HG02623 (cell line): Measurements from ENCODE around the gene CMKLR1.

Experiments
- ATAC-seq: cut with Tn5 transposase; IDR thresholded peaks from one replicate; pipeline ENCODE4 v1.9.1; 2021; ENCODE audit warnings: moderate library complexity; ENCODE audit not compliant: unreplicated experiment

CMKLR1 gene, protein sequence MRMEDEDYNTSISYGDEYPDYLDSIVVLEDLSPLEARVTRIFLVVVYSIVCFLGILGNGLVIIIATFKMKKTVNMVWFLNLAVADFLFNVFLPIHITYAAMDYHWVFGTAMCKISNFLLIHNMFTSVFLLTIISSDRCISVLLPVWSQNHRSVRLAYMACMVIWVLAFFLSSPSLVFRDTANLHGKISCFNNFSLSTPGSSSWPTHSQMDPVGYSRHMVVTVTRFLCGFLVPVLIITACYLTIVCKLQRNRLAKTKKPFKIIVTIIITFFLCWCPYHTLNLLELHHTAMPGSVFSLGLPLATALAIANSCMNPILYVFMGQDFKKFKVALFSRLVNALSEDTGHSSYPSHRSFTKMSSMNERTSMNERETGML

GRCh38 chr12:108338915-108339657 is at the start of gene CMKLR1:
Gene CMKLR1 (minus strand): TSS chr12:108339311. CDS start chr12:108293591, 45,720 bp downstream.
- ATAC-seq, result no peak

GRCh38 chr12:108387771-108388170 is 48.7 kb upstream of the CMKLR1 start:
- ATAC-seq, result no peak

GRCh38 chr12:108386709-108387360 is 47.7 kb upstream of the CMKLR1 start:
- ATAC-seq, result no peak

DNA sequence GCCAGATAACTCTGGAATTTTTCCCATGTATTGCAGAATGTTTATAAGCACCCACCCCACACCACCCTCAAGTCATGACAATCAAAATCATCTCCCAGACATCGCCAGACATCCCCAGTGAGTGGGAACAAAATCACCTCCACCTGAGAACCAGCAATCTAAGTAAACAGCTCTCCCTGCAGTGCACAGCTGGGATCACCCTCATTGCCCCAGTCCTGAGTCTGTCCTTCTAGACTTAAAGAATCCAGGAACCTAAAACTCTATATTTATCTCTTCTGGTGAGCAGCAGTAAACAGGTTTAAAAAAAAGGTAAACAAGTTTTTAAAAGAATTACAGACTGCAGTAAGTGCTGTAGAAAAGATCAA is 43.3 kb upstream of the CMKLR1 start:
- no peak for ATAC-seq

- no peak for ATAC-seq
These were observed 42.8 kb upstream of the CMKLR1 start for GRCh38 chr12:108381787-108382436.

DNA sequence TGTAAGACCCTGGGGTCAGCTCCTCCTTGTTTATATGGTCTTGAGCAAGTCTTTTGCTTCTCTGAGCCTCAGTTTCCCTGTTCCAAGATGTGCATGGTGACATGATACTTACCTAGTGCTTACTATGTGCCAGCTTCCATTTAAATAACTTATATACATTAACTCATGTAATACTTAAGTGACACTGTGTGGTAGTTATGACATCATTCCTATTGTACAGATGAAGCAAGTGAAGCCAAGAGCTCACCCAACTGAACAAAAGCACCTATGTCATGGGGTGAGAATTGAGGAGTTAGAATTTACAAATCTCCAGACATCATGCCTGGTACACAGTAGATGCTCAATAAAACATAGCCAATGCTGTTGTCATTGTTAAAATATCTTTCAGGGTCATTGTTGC is 41.3 kb upstream of the CMKLR1 start:
- no peak for ATAC-seq

DNA sequence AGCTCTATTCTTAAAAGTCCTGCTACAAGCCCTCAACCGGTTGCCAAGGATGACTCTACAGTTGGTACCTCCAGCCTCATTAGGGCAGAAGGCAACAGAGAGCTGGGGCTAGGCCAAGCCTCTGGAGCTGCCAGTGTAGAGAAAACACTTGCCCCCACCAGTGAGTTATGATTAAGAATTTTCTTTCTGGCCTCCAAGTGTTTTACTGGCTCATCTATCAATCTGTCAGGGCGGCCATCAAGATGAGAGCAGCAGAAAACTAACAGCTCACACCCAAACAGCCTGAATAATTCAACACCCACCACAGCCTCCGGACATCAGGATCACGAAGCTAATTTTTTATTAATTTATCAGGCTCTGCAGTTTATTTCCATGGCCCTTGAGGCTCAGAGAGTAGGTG is 40.7 kb upstream of the CMKLR1 start:
- no peak for ATAC-seq

- no peak for ATAC-seq
These were observed 39.8 kb upstream of the CMKLR1 start for GRCh38 chr12:108378926-108379325.

DNA sequence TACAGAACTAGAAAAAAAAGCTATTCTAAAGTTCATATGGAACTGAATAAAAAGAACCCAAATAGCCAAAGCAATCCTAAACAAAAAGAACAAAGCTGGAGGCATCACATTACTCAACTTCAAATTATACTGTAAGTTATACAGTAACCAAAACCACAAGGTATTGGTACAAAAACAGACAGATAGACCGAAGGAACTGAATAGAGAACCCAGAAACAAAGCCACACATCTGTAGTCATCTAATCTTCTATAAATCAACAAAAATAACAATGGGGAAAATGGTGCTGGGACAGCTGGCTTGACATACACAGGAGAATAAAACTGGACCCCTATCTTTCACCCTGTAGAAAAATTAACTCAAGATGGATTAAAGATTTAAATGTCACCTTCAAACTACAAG is 38.1 kb upstream of the CMKLR1 start:
- no peak for ATAC-seq

- no peak for ATAC-seq
These were observed 37.0 kb upstream of the CMKLR1 start for GRCh38 chr12:108375986-108376663.

DNA sequence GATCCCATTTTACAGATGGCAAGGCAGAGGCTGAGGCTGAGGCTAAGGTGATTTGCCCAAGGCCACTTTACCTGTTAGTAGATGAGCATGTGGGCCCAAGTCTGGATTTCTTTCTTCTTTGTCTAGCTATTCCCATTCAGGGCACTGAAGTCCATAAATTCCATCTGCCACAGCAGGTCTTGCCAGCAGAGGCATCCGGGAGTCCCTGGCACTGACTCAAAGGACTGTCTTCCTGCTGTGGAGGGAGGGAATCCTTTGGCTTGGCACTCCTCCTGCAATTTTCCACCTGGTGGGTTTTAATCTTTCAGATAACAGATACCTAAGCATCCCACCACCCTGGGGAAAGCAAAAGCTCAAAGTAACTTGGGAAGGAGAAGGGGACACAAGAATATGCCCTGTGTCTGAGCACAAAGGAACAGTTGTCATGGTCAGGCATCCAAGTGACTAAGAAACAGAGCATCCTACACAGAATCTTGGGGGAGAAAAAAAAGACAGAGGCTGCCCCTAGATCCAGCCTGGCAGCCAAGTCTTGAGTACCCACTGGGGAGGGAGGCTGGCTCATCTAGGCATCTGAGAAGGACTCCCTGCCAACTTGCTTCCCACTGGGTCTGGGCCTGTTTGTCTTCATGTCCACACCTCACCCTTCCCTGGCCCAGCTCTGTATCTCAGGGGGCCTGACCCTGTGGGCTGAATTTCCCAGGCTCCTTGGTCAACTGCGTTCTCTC is 35.6 kb upstream of the CMKLR1 start:
- ATAC-seq, result no peak

- no peak for ATAC-seq
These were observed 34.0 kb upstream of the CMKLR1 start for GRCh38 chr12:108373111-108373510.

GRCh38 chr12:108371801-108372344 is 32.8 kb upstream of the CMKLR1 start:
- no peak for ATAC-seq

DNA sequence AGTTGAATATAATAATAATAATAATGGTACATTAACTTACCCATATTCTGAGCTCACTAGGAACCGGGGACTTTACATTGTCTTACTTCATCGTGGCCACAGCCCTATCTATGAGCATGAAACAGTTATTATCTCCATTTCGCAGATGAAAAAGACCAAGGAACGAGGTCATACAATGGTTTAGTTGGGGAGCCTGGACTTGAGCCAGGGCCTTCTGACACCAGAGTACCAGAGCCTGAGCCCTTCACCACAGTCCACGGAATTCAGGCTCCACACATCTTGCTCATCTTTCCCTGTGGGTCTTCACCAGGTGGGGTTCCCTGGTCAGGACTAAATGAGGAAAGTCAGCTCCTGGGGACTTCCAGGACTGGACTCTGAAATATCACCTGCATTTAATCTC is 31.3 kb upstream of the CMKLR1 start:
- ATAC-seq, result no peak

GRCh38 chr12:108369736-108370396 is 30.8 kb upstream of the CMKLR1 start:
- ATAC-seq, result no peak

GRCh38 chr12:108368089-108368488 is 29.0 kb upstream of the CMKLR1 start:
- ATAC-seq, result no peak

- no peak for ATAC-seq
These were observed 28.3 kb upstream of the CMKLR1 start for GRCh38 chr12:108367436-108367835.

DNA sequence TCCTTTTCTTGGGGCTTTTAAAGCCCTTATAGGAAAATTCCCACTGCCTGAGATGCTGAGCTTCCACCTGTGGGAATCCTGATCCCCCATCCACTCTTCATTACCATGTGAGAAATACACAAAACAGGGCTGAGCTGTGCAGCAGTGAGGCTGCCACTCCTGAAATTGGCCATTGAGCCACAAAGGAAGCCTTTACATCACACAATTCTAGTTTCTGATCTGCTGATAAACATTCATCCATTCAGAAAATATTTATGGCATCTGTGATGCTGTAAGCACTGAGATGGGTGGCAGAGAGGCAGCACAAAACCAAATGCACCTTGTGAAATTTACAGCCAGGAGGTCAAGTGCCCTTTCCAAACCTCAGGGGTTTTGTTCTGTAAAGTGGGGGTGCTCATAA is 26.2 kb upstream of the CMKLR1 start:
- ATAC-seq, result no peak

GRCh38 chr12:108364879-108365278 is 25.8 kb upstream of the CMKLR1 start:
- no peak for ATAC-seq
